Endothelial cell of umbilical vein (primary cell): ENCODE data around the gene DUSP5. TPM values are rescaled to one million over a fixed set of nuclear protein-coding genes. Genes with fewer than 3 reads are reported as not detected.

Source experiments
- BruUV-seq: library from RNA; stranded (reverse); fragments of 400-500 nt; replicated peaks from 2 replicates; lab custom pipeline; 2021; lab: Mats Ljungman, UMichigan
- CTCF ChIA-PET: fragments of 300-600, 350-600 bp; sonication (Branson Sonifier 250); formaldehyde crosslinking; loops from one replicate; lab custom pipeline; 2021; ENCODE audit warnings: antibody characterized with exemption, inconsistent platforms; lab: Charles Lee
- POLR2A ChIA-PET: fragments of 300-600, 350-600 bp; sonication (Branson Sonifier 250); formaldehyde crosslinking; loops from one replicate; lab custom pipeline; 2021; ENCODE audit warnings: antibody characterized with exemption, inconsistent platforms; lab: Charles Lee
- DNase-seq: peaks from one replicate; pipeline ENCODE4 v3.0.0-alpha.2; 2011; ENCODE audit warnings: low read depth, low spot score
- FAIRE-seq: peaks from 2 replicates; lab custom pipeline; 2011; peaks lifted over from hg19 to GRCh38; lab: Jason Lieb, UNC
- H2AFZ ChIP-seq: 2 replicates; pipeline ENCODE4 v1.6.0; 2012; ENCODE audit warnings: low read depth, low read length, control low read depth, inconsistent platforms
- H3K27ac ChIP-seq: 2 replicates; pipeline ENCODE4 v1.5.1; 2011; ENCODE audit warnings: low read depth, mild to moderate bottlenecking, control low read depth, low read length, moderate library complexity; ENCODE audit not compliant: insufficient read depth
- H3K27me3 ChIP-seq, 2 experiments: 2 replicates each; pipeline versions ENCODE4 v1.6.0 to v1.6.1; 2011; ENCODE audit warnings: low read length in 2 of 2, mixed read lengths in 1 of 2; ENCODE audit not compliant: control insufficient read depth in 2 of 2, insufficient read depth in 2 of 2
- H3K36me3 ChIP-seq, 2 experiments: 2 replicates in 1 of 2; 3 replicates in 1 of 2; pipeline ENCODE4 v1.5.1; 2011; ENCODE audit warnings: low read length in 2 of 2, mild to moderate bottlenecking in 1 of 2, moderate library complexity in 1 of 2; ENCODE audit not compliant: control insufficient read depth in 2 of 2, insufficient read depth in 2 of 2; ENCODE audit errors: extremely low read depth in 1 of 2
- H3K4me1 ChIP-seq: 3 replicates; pipeline ENCODE4 v1.5.1; 2011; ENCODE audit warnings: mild to moderate bottlenecking, low read length; ENCODE audit not compliant: control insufficient read depth, insufficient read depth; ENCODE audit errors: extremely low read depth
- H3K4me2 ChIP-seq: 2 replicates; pipeline ENCODE4 v1.6.1; 2011; ENCODE audit warnings: low read length, control low read depth, mixed read lengths; ENCODE audit not compliant: insufficient read depth
- H3K4me3 ChIP-seq, 3 experiments: fragments of 200-600 bp in 1 of 3; sonication (generic), shearing (Covaris generic) in 1 of 3; replicated peaks in 1 of 3; 2 replicates each; pipeline ENCODE4 v1.5.1; 2011 to 2016; ENCODE audit warnings: control low read depth in 3 of 3, low read length in 3 of 3, mild to moderate bottlenecking in 2 of 3, inconsistent platforms in 1 of 3, low read depth in 1 of 3, moderate library complexity in 1 of 3; ENCODE audit not compliant: insufficient read depth in 1 of 3
- H3K79me2 ChIP-seq: 2 replicates; pipeline ENCODE4 v1.6.0; 2012; ENCODE audit warnings: low read length, inconsistent platforms; ENCODE audit not compliant: control insufficient read depth, insufficient read depth
- H3K9ac ChIP-seq: replicated peaks from 2 replicates; pipeline ENCODE3; 2011; ENCODE audit warnings: low read length, control low read depth; ENCODE audit not compliant: insufficient read depth; ENCODE audit errors: extremely low read depth
- H3K9me1 ChIP-seq: replicated peaks from 3 replicates; pipeline ENCODE4 v1.6.0; 2011; ENCODE audit warnings: mild to moderate bottlenecking, low read length; ENCODE audit not compliant: control insufficient read depth, insufficient read depth; ENCODE audit errors: extremely low read depth
- H3K9me3 ChIP-seq: replicated peaks from 2 replicates; pipeline ENCODE4 v1.5.1; 2012; ENCODE audit warnings: low read length, inconsistent platforms; ENCODE audit not compliant: control insufficient read depth, insufficient read depth
- H4K20me1 ChIP-seq: replicated peaks from 2 replicates; pipeline ENCODE3; 2011; ENCODE audit warnings: mild to moderate bottlenecking, low read length; ENCODE audit not compliant: control insufficient read depth, insufficient read depth; ENCODE audit errors: extremely low read depth
- EZH2 ChIP-seq: IDR thresholded peaks from 2 replicates; pipeline ENCODE4 v1.6.1; 2012; ENCODE audit warnings: borderline replicate concordance, low read depth, mild to moderate bottlenecking, moderate library complexity, low read length, inconsistent platforms; ENCODE audit not compliant: severe bottlenecking
- FOS ChIP-seq: IDR thresholded peaks from 2 replicates; pipeline ENCODE4 v1.6.1; 2011; ENCODE audit warnings: mild to moderate bottlenecking, low read length, moderate library complexity, borderline replicate concordance; ENCODE audit not compliant: insufficient read depth
- POLR2A ChIP-seq: IDR thresholded peaks from 2 replicates; pipeline ENCODE4 v1.6.1; 2012; ENCODE audit warnings: low read depth, mild to moderate bottlenecking, control low read depth, low read length
- POLR2AphosphoS5 ChIP-seq: IDR thresholded peaks from 2 replicates; pipeline ENCODE4 v1.6.1; 2012; ENCODE audit warnings: low read depth, mild to moderate bottlenecking, control low read depth, low read length, moderate library complexity; ENCODE audit not compliant: insufficient read depth
- dilution Hi-C: fragments of 300-500 bp; cut with MboI; formaldehyde crosslinking; loops from one replicate; pipeline ENCODE4 v1.15.0; 2019; ENCODE audit warnings: low sequenced_read_pairs; ENCODE audit not compliant: extremely low pct_ligation_motif_present
- intact Hi-C: fragments of 100-400 bp; cut with micrococcal nuclease; formaldehyde crosslinking; loops from one replicate; pipeline ENCODE4 v1.10.0; 2022
- polyA plus RNA-seq, 4 experiments: library from polyadenylated mRNA; depleted of rRNA in 3 of 4; stranded (reverse) in 3 of 4; unstranded in 1 of 4; fragments of >200 nt; gene quantifications; 2 replicates each; pipeline versions ENCODE4 v1.2.1 to v1.2.3, GENCODE V29; 2011 to 2012; ENCODE audit warnings: missing spikeins in 1 of 4
- total RNA-seq: library from RNA; stranded (reverse); gene quantifications from 2 replicates; pipeline ENCODE4 v1.2.3, GENCODE V29; 2021
- TF ChIP-seq, protein P1 (sequence below), 2 donors: IDR thresholded peaks; 1 replicate in 1 of 2; 2 replicates in 1 of 2; pipeline ENCODE4 v1.5.1; 2011; ENCODE audit warnings: low read length in 2 of 2, mild to moderate bottlenecking in 2 of 2, moderate library complexity in 2 of 2, control low read depth in 1 of 2, inconsistent platforms in 1 of 2, low read depth in 1 of 2; ENCODE audit not compliant: insufficient read depth in 1 of 2; ENCODE audit errors: extremely low read depth in 1 of 2

Gene DUSP5
- total and polyA plus RNA-seq, 2 donors (not counting 3 experiments of a cell fraction or from before 2014, with no cell fraction given) = 12.2 to 25.2 TPM

GRCh38 chr10:110488940-110489339 is 8.8 kb upstream of the DUSP5 start:
- no peak for DNase-seq
- peak overlapping the region; percentile 10 for H2AFZ ChIP-seq
- dilution Hi-C loops (no loop called here), intact Hi-C loops (no loop called here)
- no peaks in the 10 kb centered on the region for H3K36me3 ChIP-seq
- TF ChIP-seq FOS (peak; percentile 57), POLR2AphosphoS5 (no peak)
- H3K4me1 ChIP-seq = peaks cover 26% of the 10 kb centered on the region
- H3K9me3 ChIP-seq = no peaks in the 10 kb centered on the region
- H3K9ac ChIP-seq = no peak overlapping the region
- no peaks in the 10 kb centered on the region for H3K27me3 ChIP-seq
- peak overlapping the region; percentile 33 for H3K4me2 ChIP-seq
- peak overlapping the region; percentile 26 for H3K27ac ChIP-seq
- H4K20me1 ChIP-seq = no peaks in the 10 kb centered on the region
- peak; percentile 86 for FAIRE-seq
- H3K9me1 ChIP-seq = no peaks in the 10 kb centered on the region
- no peaks in the 10 kb centered on the region for H3K79me2 ChIP-seq
- no peak overlapping the region for H3K4me3 ChIP-seq
- POLR2A ChIA-PET = interaction anchor here (0.7 kb wide), 1 partner anchor 10 kb away, joined by 3 read pairs; no protein-coding TSS in a partner anchor
- BruUV-seq = no TSS peak
- CTCF ChIA-PET = interaction anchor here (0.8 to 4.0 kb wide), 2 partner anchors 58 to 134 kb away, joined by 3 to 12 read pairs; no protein-coding TSS in a partner anchor

- CTCF ChIA-PET = interaction anchor here (16.9 kb wide), 1 partner anchor 136 kb away, joined by 268 read pairs; no protein-coding TSS in a partner anchor
- dilution Hi-C loops = no loop called here
- peaks cover 27% of the 10 kb centered on the region for H3K4me1 ChIP-seq
Observed at GRCh38 chr10:110490640-110491039, 7.1 kb upstream of the DUSP5 start.

More at GRCh38 chr10:110490640-110491039, 7.1 kb upstream of the DUSP5 start:
- no peak overlapping the region for H3K27ac ChIP-seq
- no peaks in the 10 kb centered on the region for H3K9me3 ChIP-seq
- no peaks in the 10 kb centered on the region for H4K20me1 ChIP-seq
- no peaks in the 10 kb centered on the region for H3K27me3 ChIP-seq
- POLR2A ChIA-PET = no interaction called here
- H3K79me2 ChIP-seq = peaks cover 1% of the 10 kb centered on the region
- TF ChIP-seq FOS (no peak), POLR2AphosphoS5 (no peak), POLR2A (no peak), EZH2 (no peak)
- TF ChIP-seq, protein P1, sequence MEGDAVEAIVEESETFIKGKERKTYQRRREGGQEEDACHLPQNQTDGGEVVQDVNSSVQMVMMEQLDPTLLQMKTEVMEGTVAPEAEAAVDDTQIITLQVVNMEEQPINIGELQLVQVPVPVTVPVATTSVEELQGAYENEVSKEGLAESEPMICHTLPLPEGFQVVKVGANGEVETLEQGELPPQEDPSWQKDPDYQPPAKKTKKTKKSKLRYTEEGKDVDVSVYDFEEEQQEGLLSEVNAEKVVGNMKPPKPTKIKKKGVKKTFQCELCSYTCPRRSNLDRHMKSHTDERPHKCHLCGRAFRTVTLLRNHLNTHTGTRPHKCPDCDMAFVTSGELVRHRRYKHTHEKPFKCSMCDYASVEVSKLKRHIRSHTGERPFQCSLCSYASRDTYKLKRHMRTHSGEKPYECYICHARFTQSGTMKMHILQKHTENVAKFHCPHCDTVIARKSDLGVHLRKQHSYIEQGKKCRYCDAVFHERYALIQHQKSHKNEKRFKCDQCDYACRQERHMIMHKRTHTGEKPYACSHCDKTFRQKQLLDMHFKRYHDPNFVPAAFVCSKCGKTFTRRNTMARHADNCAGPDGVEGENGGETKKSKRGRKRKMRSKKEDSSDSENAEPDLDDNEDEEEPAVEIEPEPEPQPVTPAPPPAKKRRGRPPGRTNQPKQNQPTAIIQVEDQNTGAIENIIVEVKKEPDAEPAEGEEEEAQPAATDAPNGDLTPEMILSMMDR (IDR thresholded peaks at IDR 0.05; ENCODE audit: extremely low read depth in 1 of 2, insufficient read depth in 1 of 2, low read depth in 1 of 2, low read length in 2 of 2) = no peak
- DNase-seq (no peak), FAIRE-seq (no peak)
- BruUV-seq = no TSS peak
- H3K4me2 ChIP-seq = no peak overlapping the region
- no peaks in the 10 kb centered on the region for H3K36me3 ChIP-seq
- H3K9ac ChIP-seq = no peak overlapping the region
- intact Hi-C loops = no loop called here
- no peak overlapping the region for H3K4me3 ChIP-seq
- no peaks in the 10 kb centered on the region for H3K9me1 ChIP-seq
- no peak overlapping the region for H2AFZ ChIP-seq
